Hepatic stellate cell (primary cell): ENCODE data around the gene ARHGAP18.
"Not testable (repeated sequence)": the region's sequence is repeated elsewhere in the genome, so short reads cannot be mapped to it uniquely, and the experiment has no call there.

Source experiments
- DNase-seq: peaks from one replicate; pipeline ENCODE4 v3.0.0; 2011; ENCODE audit warnings: low spot score

Gene ARHGAP18

GRCh38 chr6:129583866-129584265 is 126.1 kb downstream of the ARHGAP18 start:
- no peak for DNase-seq

GRCh38 chr6:129578315-129578714 is 131.7 kb downstream of the ARHGAP18 start:
- no peak for DNase-seq

GRCh38 chr6:129577691-129578090 is 132.3 kb downstream of the ARHGAP18 start:
- DNase-seq = no peak

GRCh38 chr6:129576456-129576855 is 133.5 kb downstream of the ARHGAP18 start:
- no peak for DNase-seq

GRCh38 chr6:129575378-129576118 is 134.4 kb downstream of the ARHGAP18 start:
- DNase-seq = peak; percentile 35

- DNase-seq = not testable (repeated sequence)
These were observed 135.4 kb downstream of the ARHGAP18 start for GRCh38 chr6:129574605-129575004.

- not testable (repeated sequence) for DNase-seq
These were observed 139.0 kb downstream of the ARHGAP18 start for GRCh38 chr6:129570929-129571328.

GRCh38 chr6:129568015-129568414 is 142.0 kb downstream of the ARHGAP18 start:
- no peak for DNase-seq

- DNase-seq = no peak
These were observed 142.6 kb downstream of the ARHGAP18 start for GRCh38 chr6:129567374-129567773.

- DNase-seq = no peak
These were observed 144.2 kb downstream of the ARHGAP18 start for GRCh38 chr6:129565811-129566210.

- DNase-seq = no peak
These were observed 144.6 kb downstream of the ARHGAP18 start for GRCh38 chr6:129565366-129565765.

- no peak for DNase-seq
These were observed 151.7 kb downstream of the ARHGAP18 start for GRCh38 chr6:129558248-129558647.

GRCh38 chr6:129555206-129555832 is 154.7 kb downstream of the ARHGAP18 start:
- DNase-seq = no peak

- no peak for DNase-seq
These were observed 157.6 kb downstream of the ARHGAP18 start for GRCh38 chr6:129552413-129552812.

- no peak for DNase-seq
These were observed 158.5 kb downstream of the ARHGAP18 start for GRCh38 chr6:129551486-129551885.

- no peak for DNase-seq
These were observed 163.3 kb downstream of the ARHGAP18 start for GRCh38 chr6:129546702-129547101.

GRCh38 chr6:129544892-129545612 is 164.9 kb downstream of the ARHGAP18 start:
- DNase-seq = no peak

- no peak for DNase-seq
These were observed 166.0 kb downstream of the ARHGAP18 start for GRCh38 chr6:129543981-129544380.

- no peak for DNase-seq
These were observed 167.3 kb downstream of the ARHGAP18 start for GRCh38 chr6:129542705-129543104.

- no peak for DNase-seq
These were observed 170.9 kb downstream of the ARHGAP18 start for GRCh38 chr6:129539032-129539431.

GRCh38 chr6:129536271-129536670 is 173.7 kb downstream of the ARHGAP18 start:
- no peak for DNase-seq

GRCh38 chr6:129534926-129535325 is 175.1 kb downstream of the ARHGAP18 start:
- DNase-seq = no peak
